SK-MEL-5 (cell line): Measurements from ENCODE around the gene ARSA. TPM values are rescaled to one million over a fixed set of nuclear protein-coding genes. Genes with fewer than 3 reads are reported as not detected.
"Not testable (repeated sequence)": the region's sequence is repeated elsewhere in the genome, so short reads cannot be mapped to it uniquely, and the experiment has no call there.

Experiments
- DNase-seq: peaks from one replicate; pipeline ENCODE4 v3.0.0-alpha.2; 2016; ENCODE audit warnings: low read depth, low spot score
- in situ Hi-C: cut with HindIII; loops from 2 replicates; pipeline ENCODE4 v1.10.0; 2016; ENCODE audit warnings: low sequenced_read_pairs, high pct_unique_total_duplicates, low pct_unique_long_range_greater_than_20kb
- total RNA-seq: library from RNA; depleted of rRNA; stranded (reverse); fragments of >200 nt; shearing (Covaris generic); gene quantifications from 2 replicates; pipeline ENCODE4 v1.2.3, GENCODE V29; 2014

Gene ARSA
- total RNA-seq, 1 experiment from 2014 or later, result 17.5 TPM

DNA sequence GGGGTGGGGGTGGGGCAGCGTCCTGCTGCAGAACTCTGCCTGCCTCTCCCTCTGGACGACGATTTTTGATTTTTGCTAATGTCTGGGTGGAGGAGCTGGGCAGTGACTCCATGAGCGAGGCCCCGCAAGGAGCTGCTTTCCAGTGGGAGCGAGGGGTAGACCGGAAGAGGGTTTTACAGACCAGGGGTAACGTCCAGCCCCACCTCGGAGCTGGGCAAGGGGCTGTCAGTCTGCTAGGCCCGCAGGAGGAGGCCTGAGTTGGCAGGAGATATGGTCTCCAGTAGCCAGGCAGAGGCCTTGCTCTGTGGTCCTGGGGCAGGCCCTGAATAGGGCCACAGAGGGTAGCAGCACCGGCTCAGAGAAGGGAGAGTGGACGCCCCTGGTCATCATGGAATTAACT is 18.4 kb downstream of the ARSA start:
- in situ Hi-C loops, result no loop called here
- no peak for DNase-seq

DNA sequence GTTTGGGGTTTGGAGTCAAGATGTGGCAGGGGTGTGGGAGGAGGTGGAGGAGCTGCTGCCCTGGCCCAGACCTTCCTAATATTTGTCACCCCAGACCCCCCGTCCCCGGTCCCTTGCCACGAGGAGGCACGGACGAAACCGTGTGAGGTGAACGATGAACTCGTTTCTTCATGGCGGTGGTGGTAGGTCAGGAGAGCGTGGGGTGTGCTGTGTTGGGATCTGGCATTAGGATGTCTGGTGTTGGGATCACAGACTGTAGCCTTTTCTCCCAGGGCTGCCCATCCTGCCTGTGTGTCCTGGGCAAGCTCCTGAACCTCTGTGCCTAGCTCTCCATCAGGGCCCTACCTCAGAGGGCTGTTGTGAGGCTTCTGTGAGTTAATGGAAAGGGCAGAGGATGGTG is 19.0 kb downstream of the ARSA start:
- DNase-seq, result no peak
- in situ Hi-C loops, result no loop called here

DNA sequence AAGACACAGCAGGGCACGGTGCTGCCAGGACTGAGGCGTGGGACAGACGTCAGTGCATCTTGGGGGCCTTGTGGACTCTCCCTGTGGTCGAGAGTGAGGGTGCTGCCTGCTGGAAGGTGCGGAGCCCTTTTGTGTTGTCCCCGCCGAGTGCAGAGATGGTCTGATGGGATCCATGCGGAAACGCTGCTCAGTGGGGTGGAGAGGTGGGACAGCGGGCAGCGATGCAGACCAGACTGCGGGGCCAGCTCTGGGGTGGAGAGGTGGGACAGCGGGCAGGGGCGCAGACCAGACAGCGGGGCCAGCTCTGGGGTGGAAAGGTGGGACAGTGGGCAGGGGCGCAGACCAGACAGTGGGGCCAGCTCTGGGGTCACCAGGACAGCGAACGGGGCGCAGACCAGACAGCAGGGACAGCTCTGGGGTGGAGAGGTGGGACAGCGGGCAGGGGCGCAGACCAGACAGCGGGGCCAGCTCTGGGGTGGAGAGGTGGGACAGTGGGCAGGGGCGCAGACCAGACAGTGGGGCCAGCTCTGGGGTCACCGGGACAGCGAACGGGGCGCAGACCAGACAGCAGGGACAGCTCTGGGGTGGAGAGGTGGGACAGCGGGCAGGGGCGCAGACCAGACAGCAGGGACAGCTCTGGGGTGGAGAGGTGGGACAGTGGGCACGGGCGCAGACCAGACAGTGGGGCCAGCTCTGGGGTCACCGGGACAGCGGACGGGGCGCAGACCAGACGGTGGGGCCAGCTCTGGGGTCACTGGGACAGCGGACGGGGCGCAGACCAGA is 19.7 kb downstream of the ARSA start:
- DNase-seq, in situ Hi-C loops: not testable (repeated sequence)

DNA sequence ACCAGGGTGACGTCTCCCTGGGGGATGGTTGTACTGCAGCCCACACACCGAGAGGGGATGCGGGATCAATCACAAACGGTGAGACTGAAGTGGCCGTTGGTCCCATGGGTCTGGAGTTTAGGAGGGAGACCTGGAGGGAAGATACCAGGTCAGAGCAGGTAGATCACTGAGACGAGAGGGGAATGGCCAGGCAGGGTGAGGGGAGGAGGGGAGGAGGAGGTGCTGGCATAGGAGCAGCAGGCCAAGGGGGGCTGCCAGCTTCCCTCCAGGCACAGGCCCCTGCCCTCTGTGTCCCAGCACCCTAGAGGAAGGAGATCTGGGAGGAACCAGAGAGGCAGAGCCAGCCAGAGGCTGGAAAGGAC is 20.3 kb downstream of the ARSA start:
- in situ Hi-C loops, result no loop called here
- no peak for DNase-seq

DNA sequence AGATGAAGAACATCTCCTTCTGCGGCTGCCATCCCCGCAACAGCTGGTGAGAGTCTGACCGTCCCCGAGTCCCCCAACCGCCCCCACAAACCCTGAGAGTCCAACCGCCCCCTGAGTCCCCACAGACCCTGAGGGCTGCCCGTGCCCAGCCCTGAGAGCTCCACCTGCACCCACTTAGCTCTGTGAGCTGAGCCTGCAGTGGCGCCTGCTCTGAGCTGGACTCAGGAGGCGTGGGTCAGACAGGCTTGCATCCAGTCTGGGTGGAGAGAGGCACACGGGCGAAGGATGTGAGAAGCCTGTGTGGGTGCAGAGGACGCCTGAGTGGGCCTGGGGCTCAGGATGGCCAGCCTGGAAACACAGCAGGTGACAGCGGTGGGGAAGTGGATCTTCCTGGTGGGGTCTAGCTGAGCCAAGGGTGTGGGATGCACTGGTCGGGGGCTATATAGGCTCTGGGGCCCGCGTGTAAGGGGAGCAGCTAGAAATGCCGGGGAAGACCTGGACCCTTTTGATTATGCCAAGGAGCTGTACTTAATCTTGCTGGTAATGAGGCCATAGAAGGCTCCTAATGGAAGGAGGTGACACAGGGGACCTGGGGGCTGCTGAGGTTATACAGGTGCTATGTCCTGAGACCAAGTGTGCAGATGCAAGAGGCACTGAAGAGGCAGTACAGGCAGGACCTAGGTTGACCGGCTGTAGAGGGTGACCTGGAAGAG is 20.9 kb downstream of the ARSA start:
- no peak for DNase-seq
- in situ Hi-C loops, result no loop called here

DNA sequence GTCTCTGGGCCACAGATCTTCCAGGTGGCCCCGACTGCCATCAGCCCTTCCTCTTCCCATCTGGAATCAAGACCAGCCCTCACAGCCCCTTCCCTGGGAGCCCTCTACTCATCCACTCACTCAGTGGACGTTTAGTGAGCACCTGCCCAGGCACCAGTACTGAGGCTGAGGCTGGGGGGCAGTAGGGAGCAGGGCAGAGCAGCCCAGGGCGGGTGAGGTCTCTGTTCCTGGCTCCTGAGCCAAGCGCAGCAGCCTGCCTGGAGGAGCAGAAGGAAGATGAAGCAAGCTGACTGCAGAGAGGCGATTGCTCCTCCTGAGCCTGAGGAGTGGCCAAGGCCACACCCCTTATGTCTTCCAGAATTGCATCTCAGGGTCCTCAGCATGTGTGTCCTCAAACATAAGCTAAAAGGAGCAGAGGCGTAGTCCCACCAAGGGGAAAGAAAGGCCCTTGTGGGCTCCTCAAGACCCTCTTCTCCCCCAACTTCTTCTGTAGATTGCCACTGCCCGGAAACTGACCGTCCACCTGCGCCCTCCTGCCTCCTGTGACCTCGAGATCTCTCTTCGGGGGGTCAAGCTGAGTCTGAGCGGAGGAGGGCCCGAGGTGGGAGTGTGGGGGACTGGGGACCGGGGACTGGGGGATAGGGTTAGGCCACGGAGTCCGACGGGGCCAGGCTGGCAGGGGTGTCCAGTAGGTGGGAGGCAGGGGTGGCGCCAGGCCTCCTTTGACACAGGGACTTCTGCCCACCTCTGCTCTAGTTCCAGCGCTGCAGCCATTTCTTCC is 21.6 kb downstream of the ARSA start:
- in situ Hi-C loops, result no loop called here

DNA sequence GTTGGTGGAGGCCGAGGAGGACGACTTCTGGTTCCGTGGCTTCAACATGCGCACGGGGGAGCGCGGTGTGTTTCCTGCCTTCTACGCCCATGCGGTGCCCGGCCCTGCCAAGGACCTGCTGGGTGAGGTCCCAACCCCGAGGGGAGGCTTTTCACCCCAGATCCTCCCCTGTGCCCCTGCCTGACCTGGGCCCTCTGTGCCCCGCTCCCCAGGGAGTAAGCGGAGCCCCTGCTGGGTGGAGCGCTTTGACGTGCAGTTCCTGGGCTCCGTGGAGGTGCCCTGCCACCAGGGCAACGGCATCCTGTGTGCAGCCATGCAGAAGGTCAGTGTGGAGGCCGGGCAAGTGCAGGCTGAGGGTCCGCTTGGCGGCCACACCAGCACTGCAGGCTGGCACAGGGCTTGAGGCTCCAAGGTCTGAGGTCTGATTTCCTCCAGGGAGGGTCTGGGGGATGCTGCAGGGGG is 22.3 kb downstream of the ARSA start:
- DNase-seq, result no peak
- in situ Hi-C loops, result no loop called here

More for the DNA sequence above, 21.6 kb downstream of the ARSA start:
- DNase-seq, result no peak

DNA sequence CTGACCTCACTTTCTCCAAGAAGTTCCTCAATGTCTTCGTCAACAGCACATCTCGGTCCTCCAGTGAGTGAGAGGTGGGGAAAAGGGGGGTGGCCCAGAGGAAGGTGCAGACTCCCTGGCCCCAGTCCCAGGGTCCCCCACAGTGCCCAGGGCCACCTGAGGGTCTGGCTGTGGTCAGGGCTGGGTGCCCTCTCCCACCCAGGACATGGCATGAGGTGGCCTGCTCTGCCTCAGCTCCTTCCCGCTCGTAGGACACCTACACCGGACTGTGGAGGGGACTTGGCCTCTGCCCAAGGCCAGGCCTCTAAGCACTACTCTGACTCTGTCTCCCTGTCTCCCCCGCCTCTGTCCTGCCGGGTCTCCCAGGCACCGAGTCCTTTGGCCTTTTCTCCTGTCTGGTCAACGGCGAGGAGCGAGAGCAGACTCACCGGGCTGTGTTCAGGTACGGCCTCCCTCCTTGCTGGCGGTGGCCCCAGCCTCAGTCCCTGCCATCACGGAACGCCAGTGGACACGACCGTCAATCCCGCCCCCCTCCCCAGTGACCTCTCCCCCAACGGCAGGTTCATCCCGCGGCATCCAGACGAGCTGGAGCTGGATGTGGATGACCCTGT is 22.8 kb downstream of the ARSA start:
- no peak for DNase-seq
- in situ Hi-C loops, result no loop called here

DNA sequence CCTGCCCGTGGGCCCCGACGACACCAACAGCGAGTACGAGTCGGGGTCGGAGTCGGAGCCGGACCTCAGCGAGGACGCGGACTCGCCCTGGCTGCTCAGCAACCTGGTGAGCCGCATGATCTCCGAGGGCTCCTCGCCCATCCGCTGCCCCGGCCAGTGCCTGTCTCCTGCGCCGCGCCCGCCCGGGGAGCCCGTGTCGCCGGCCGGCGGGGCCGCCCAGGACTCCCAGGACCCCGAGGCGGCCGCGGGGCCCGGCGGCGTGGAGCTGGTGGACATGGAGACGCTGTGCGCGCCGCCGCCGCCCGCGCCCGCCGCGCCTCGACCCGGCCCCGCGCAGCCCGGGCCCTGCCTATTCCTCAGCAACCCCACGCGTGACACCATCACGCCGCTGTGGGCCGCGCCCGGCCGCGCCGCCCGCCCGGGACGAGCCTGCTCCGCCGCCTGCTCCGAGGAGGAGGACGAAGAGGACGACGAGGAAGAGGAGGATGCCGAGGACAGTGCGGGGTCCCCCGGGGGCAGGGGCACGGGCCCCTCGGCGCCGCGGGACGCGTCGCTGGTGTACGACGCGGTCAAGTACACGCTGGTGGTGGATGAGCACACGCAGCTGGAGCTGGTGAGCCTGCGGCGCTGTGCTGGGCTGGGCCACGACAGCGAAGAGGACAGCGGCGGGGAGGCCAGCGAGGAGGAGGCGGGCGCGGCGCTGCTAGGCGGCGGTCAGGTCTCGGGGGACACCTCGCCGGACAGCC is 23.5 kb downstream of the ARSA start:
- in situ Hi-C loops, result no loop called here
- no peak for DNase-seq

DNA sequence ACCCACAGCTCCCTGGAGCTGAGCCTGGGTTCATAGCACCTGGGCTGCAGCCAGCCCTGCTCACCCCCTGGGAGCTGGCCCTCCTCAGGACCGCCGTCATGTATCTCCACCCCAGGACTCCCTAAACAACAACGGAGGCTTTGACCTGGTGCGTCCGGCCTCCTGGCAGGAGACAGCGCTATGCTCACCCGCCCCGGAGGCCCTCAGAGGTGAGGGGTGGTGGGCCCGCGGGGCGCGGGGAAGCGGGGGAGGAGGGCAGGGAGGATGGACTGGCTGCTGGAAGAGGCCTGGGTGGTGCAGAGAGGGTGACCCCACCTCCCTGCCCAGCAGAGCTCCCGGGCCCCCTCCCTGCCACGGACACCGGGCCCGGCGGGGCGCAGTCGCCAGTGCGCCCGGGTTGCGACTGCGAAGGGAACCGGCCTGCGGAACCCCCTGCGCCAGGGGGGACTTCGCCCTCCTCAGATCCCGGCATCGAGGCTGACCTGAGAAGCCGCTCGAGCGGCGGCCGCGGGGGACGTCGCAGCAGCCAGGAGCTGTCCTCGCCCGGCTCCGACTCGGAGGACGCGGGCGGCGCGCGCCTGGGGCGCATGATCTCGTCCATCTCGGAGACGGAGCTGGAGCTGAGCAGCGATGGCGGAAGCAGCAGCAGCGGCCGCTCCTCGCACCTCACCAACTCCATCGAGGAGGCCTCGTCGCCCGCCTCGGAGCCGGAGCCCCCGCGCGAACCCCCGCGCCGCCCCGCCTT is 24.3 kb downstream of the ARSA start:
- no peak for DNase-seq
- in situ Hi-C loops, result no loop called here

DNA sequence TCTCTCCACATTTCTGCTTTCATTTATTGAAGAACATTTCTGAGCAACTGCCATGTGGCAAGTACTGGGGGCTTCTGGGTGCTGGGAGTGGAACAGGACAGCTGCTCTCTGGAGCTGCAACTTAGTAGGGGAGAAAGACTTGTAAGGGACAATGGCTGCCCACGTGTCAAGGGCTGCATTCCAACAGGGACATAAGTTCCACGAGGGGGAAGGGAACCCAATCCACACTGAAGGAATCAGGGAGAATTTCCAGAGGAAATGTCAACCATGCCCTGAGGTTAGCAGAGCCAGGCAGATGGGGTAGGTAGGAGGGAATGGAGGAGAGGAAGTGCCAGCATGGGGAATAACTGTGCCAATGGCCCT is 25.6 kb downstream of the ARSA start:
- no peak for DNase-seq
- in situ Hi-C loops, result no loop called here

DNA sequence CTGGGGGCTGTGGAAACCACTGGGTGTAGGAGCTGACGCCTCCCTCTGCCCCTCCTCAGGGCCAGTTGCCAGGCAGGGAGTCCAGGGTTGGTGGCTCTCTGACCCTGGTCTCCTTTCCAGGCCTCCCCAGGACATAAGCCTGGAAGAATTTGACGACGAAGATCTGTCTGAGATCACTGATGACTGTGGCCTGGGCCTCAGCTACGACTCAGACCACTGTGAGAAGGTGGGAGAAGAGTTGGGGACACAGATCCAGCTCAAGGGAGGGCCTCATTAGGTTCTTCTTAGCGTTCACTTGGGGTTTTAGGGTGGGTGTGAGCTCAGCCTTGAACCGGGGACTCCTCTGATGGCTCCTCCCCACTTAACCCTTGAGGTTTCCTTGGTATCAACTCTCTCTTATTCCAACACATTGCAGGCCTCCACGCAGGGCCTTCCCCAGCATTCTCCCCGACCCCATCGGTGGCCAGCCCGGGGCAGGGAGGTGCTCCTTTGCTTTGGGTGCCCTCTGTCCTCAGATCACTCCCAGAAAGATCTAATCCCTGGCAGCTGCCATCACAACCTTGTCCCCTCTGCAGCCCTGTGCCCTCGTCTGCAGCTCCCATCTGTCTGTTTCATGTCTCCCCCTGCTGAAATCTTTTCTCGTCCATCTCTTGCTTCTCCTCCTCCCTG is 26.1 kb downstream of the ARSA start:
- DNase-seq, result no peak
- in situ Hi-C loops, result no loop called here

DNA sequence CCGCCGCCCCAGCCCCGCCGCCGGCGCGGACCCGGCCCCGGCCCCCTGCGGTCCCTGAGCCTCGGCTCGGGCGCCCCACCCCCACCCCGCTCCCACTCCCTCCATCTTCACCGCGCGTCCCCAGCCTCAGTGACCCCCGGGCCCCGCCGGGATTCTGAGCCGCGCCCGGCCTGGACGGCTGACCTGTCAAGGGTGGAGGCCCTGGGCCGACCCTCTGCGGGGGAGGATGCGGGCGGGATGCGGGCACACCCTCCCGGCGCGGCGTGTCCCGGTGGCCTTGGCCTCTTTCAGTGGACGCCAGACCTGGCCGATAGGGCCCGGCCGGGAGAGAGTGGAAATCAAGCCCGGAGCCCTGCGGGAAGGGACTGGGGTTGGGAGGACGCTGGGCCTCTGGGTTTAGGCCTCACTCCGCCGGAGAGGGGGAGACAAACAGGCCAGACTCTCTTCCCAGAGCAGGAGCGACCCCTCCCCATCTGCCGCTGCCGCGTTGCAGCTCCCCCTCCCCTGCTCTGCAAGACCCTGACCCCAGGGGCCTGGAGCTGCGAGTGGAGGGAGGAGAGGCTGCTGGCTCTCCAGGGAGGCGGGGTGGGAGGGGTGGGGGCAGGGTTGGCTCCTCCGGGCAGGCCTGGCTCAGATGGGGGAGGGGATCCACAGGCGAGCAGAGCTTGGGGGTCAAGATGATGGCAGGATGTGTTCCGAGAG is 26.8 kb downstream of the ARSA start:
- no peak for DNase-seq
- in situ Hi-C loops, result no loop called here

DNA sequence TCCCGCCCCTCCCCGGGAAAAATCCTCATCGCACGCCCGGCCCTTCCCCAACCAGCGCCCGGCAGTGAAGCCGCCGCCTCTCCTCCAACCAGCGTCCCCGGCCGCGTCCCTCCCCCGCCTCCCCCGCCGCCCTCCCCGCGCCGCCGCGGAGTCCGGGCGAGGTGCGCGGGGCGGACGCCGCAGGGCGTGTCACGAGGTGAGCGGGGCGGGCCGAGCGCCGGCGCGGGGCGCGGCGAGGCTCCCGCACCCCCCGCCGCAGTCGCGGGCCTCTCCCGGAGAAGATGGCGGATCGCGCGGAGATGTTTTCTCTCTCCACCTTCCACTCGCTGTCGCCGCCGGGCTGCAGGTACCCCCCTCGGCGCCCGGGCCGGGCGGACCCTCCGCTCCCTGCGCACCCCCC is 27.4 kb downstream of the ARSA start, which contains the start of gene MAPK8IP2:
TSS of gene MAPK8IP2 (plus strand) at position 256 of the 400 bp plus-strand sequence. CDS start at position 282, 26 bp downstream.
- peak; percentile 26 for DNase-seq
- in situ Hi-C loops, result no loop called here

DNA sequence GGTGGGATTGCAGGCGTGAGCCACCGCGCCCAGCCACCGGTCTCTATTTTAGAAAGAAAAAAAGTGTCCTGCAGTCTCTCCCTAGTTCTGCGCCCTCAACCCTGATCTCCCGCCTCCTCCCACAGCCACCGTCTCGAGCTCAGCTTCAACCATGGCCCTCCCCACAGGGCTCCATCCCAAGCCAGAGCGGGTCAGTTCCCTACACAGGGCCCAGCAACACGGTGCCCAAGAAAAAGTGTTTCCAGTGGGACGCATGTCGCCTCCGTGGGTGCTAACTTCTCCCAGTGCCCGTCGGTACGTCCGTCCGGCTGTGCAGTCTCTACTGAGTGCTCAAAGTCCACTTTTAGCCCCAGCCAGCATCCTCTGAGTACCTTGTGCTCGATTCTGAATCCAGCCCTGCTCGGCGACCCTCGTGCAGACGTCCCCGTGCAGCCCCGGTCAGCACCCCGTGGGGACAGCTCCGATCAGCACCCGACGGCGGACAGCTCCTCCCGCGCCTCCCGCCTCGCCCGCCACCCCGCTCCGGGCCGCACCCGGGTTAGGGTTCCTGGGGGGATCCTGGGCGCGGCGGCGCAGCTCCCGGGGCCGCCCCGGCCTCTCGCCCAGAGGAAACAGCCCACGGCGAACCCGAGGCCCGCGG is 28.0 kb downstream of the ARSA start:
- in situ Hi-C loops, result no loop called here
- DNase-seq, result peak; percentile 22
